Stimulated activated CD8-positive, alpha-beta memory T cell treated with anti-CD3 and anti-CD28 coated beads, Interleukin-12 subunit alpha, Interleukin-12 subunit beta, amount 100 ng/mL, for 1 hour (primary cell): ENCODE results near the gene NSMCE1.
"Not testable (repeated sequence)": the region's sequence is repeated elsewhere in the genome, so short reads cannot be mapped to it uniquely, and the experiment has no call there.

Experiments used
- DNase-seq: peaks from one replicate; pipeline ENCODE4 v3.0.0-alpha.2; 2020; ENCODE audit warnings: low read depth

The NSMCE1 gene

GRCh38 chr16:27216297-27216885 is 52.2 kb downstream of the NSMCE1 start:
- DNase-seq, result no peak

- DNase-seq, result no peak
These were observed 52.9 kb downstream of the NSMCE1 start for GRCh38 chr16:27215660-27216059.

GRCh38 chr16:27214084-27214961 is 54.2 kb downstream of the NSMCE1 start:
- no peak for DNase-seq

DNA sequence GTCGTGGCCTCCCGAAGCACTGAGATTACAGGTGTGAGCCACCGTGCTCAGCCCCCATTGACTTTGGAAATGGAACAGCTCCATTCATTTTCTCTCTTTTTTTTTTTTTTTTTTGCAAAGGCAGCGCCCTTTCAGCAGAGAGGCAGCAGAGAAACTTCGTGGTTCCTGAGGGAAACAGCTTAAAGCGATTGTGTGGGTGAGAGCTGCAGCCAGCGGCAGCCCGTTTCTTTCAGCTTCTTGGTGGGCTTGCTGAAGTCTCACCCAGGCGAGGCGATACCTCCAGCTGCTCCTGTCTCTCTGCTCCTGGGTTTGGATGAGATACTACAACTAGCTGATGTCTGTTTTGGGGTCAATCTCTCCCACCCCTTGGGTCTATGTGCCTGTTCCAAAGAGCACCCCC is 57.5 kb downstream of the NSMCE1 start:
- DNase-seq, result no peak

- no peak for DNase-seq
These were observed 58.4 kb downstream of the NSMCE1 start for GRCh38 chr16:27210174-27210573.

DNA sequence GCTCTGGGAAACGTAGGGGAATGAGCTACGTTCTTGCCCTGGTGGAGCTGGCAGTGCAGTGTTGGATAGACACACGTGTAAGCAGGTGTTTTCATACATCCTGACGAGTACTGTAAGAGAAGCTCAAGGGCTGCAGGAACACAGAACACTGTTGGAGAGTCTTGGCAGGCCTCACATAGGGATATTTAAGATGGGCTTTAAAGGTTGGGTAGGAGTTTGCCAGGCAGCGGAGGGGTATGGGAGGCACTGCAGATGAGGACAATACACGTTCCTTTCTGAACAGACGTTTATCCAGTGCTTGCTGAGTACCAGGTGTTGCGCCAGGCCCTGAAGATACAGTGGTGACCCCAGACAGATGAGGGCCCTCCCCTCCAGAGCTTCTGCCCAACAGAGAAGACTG is 59.0 kb downstream of the NSMCE1 start:
- no peak for DNase-seq

- no peak for DNase-seq
These were observed 59.8 kb downstream of the NSMCE1 start for GRCh38 chr16:27208796-27209195.

DNA sequence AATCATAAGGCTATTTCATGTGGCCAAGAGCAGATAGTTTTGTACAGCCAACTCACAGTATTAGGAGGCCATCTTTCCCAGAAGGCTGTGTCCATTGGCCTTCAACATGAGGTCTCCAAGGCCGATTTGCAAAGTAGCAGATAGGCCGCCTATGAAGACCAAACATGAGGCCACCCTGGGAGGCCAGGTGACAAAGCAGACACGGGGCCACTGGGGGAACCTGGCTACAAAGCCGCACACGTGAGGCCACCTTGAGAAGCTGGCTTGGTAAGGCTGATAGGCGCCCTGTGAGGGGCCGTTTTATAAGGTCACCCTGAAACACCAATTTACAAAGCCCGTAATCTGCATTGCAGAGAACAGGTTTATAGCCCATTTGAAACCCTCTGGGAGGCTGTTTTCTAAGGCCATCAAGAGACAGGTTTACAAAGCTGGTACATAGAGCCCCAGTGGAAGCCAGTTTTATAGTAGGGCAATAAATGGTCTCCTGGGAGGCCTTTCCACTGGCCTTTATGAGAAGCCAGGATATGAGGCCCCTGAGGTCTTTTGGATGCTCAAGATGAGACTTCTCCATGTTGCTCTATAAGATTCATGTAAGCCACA is 60.4 kb downstream of the NSMCE1 start:
- DNase-seq, result no peak

- not testable (repeated sequence) for DNase-seq
These were observed 61.5 kb downstream of the NSMCE1 start for GRCh38 chr16:27207121-27207520.

GRCh38 chr16:27205423-27206065 is 63.0 kb downstream of the NSMCE1 start:
- no peak for DNase-seq

- no peak for DNase-seq
These were observed 64.2 kb downstream of the NSMCE1 start for GRCh38 chr16:27204312-27204915.

GRCh38 chr16:27203507-27204311 is 64.9 kb downstream of the NSMCE1 start, which contains the start of gene KDM8:
TSS of gene KDM8 (plus strand) at chr16:27203526. CDS start at chr16:27210124, 6,598 bp downstream.
- peak; percentile 100 for DNase-seq

DNA sequence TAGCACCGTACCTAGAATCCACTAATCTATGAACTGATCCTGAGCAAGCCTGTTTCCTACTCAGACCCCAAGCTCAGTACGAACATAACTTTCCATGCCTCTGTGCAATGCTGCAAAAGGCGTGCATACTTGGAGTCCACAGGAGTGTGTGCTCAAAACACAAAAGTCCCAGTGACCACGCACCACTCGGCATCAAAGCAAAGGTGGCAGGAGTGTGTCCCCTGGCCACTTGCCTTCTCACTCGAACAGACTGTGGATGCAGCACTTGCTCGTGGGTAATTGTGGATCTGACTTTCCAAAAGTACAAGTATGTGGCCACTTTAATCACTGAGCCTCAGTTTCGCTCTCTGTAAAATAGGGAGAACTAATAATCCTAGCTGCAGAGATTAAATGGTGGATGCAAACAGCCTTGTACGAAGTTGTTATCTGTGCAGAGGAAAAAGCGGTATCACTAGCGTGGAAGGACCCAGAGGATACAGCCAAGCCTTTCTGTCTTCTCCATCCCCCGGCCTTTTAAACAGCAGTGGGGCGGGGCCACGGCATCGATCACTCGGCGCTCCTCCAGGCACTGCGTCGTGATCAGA is 65.6 kb downstream of the NSMCE1 start:
- peak; percentile 84 for DNase-seq

- not testable (repeated sequence) for DNase-seq
These were observed 67.7 kb downstream of the NSMCE1 start for GRCh38 chr16:27200914-27201313.

- no peak for DNase-seq
These were observed 68.8 kb downstream of the NSMCE1 start for GRCh38 chr16:27199736-27200135.

DNA sequence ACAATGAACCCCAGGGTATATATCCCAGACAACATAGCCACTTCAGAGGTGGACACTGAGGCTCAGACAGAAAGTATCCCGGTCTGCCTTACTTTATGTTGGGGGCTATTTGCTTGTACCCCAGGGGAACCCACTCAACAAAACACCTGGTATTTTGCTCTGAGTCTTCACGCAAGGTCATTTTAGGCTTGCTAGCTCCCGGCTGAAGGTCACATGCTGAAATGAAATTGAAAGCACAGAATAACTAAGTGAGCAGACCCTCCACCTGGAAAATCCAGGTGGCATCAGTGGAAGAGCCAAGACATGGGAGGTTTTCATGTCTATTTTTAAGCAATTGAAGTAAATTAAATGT is 69.4 kb downstream of the NSMCE1 start:
- no peak for DNase-seq

DNA sequence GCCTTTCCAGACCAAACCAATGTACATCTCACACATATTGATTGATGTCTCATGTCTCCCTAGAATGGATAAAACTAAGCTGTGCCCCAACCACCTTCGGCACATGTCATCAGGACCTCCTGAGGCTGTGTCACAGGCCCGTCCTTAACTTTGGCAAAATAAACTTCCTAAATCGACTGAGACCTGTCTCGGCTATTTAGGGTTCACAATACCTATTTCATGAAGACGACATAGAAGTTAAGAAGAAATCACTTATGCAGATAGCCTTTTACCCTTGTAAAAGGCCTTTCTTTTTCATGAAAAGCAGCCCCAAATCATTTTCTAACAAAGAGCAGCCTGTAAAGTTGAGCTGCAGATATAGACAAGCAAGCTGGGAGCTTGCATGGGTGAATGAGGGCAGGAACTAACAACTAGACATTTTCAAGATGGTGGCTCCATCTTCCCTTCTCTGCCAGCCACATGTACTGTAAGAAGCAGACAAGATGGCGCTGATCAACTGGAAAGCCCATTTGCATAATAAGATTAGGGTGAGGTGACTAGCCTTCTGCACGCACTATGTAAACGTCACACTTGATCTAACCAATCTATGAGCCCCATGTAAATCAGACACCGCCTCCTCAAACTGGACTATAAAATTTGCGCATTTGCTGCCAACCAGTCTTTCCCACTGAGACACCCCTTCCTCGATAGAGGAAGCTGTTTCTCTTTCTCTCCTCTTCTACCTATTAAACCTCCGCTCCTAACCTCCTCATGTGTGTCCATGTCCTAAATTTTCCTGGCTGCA is 69.9 kb downstream of the NSMCE1 start:
- DNase-seq, result no peak

- DNase-seq, result no peak
These were observed 71.6 kb downstream of the NSMCE1 start for GRCh38 chr16:27197004-27197403.

DNA sequence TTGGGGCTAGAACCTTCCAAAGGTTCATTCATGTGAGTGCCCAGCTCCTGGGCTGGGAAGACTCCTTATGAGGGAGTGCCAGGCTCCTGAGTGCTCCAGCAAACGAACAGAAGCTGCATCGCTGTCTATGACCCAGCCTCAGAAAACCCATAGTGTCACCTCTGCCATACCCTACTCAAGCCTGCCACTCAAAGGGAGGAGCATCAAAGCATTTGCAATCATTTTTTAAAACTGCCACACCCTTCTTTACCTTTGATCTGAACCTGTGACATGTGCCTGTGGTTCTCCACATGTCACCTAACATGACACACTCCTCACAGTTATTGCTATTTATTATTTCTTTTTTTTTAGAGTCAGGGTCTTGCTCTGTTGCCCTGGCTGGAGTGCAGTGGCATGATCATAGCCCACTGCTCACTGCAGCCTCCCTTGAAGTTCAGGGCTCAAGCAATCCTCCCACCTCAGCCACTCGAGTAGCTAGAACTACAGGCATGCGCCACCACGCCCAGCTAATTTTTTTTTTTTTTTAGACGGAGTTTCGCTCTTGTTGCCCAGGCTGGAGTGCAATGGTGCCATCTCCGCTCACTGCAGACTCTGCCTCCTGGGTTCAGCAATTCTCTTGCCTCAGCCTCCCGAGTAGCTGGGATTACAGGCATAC is 72.5 kb downstream of the NSMCE1 start:
- DNase-seq, result no peak
